H1 (cell line): ENCODE data around the gene RAB35. TPM values are rescaled to one million over a fixed set of nuclear protein-coding genes. Genes with fewer than 3 reads are reported as not detected.

Experiments
- CTCF ChIA-PET: fragments of 300-600 bp; sonication (Branson Sonifier 250); formaldehyde crosslinking; loops from one replicate; lab custom pipeline; 2021; ENCODE audit not compliant: partially characterized antibody; lab: Charles Lee
- POLR2A ChIA-PET: fragments of 300-600 bp; sonication (Branson Sonifier 250); formaldehyde crosslinking; loops from one replicate; lab custom pipeline; 2021; ENCODE audit warnings: inconsistent platforms; ENCODE audit not compliant: partially characterized antibody; lab: Charles Lee
- DNase-seq, 2 experiments: peaks; one replicate each; pipeline versions ENCODE4 v3.0.0 to v3.0.0-alpha.2; 2010 to 2022; ENCODE audit warnings: low spot score in 2 of 2, low read depth in 1 of 2, mixed read lengths in 1 of 2
- FAIRE-seq: peaks from 2 replicates; lab custom pipeline; 2011; peaks lifted over from hg19 to GRCh38; lab: Jason Lieb, UNC
- H2AFZ ChIP-seq: 2 replicates; pipeline ENCODE4 v1.8.1; 2012; ENCODE audit warnings: low read length, inconsistent platforms
- H2AK5ac ChIP-seq: 2 replicates; pipeline ENCODE4 v1.6.1; 2013; ENCODE audit warnings: low read depth, low read length
- H2BK120ac ChIP-seq: replicated peaks from 2 replicates; pipeline ENCODE3; 2013; ENCODE audit warnings: low read depth, low read length, inconsistent platforms
- H2BK12ac ChIP-seq: 2 replicates; pipeline ENCODE4 v1.6.1; 2013; ENCODE audit warnings: low read depth, low read length
- H2BK15ac ChIP-seq: 2 replicates; pipeline ENCODE4 v1.6.1; 2013; ENCODE audit warnings: low read length
- H2BK20ac ChIP-seq: 2 replicates; pipeline ENCODE4 v1.6.1; 2013; ENCODE audit warnings: low read length
- H2BK5ac ChIP-seq: 2 replicates; pipeline ENCODE4 v1.6.1; 2013; ENCODE audit warnings: low read depth, low read length
- H3K14ac ChIP-seq: 2 replicates; pipeline ENCODE4 v1.6.1; 2013; ENCODE audit warnings: inconsistent platforms; ENCODE audit not compliant: insufficient read length
- H3K18ac ChIP-seq: 2 replicates; pipeline ENCODE4 v1.6.1; 2013; ENCODE audit warnings: low read length; ENCODE audit errors: extremely low read depth
- H3K23ac ChIP-seq: 2 replicates; pipeline ENCODE4 v1.6.1; 2013; ENCODE audit warnings: inconsistent platforms; ENCODE audit not compliant: insufficient read length
- H3K23me2 ChIP-seq: 2 replicates; pipeline ENCODE4 v1.6.1; 2013; ENCODE audit warnings: low read depth, low read length
- H3K27ac ChIP-seq: 2 replicates; pipeline ENCODE4 v1.6.1; 2011; ENCODE audit warnings: low read depth, low read length, inconsistent platforms
- H3K27me3 ChIP-seq, 4 experiments: replicated peaks in 1 of 4; 1 replicate in 1 of 4; 2 replicates in 3 of 4; pipeline versions ENCODE4 v1.6.1 to v1.8.1; 2011 to 2013; ENCODE audit warnings: low read length in 3 of 4, mild to moderate bottlenecking in 3 of 4, inconsistent platforms in 2 of 4, mixed read lengths in 2 of 4, moderate library complexity in 1 of 4; ENCODE audit not compliant: control insufficient read depth in 3 of 4, insufficient read depth in 3 of 4; ENCODE audit errors: extremely low read depth in 1 of 4
- H3K36me3 ChIP-seq, 4 experiments: 2 replicates each; pipeline versions ENCODE4 v1.6.1 to v1.8.1; 2011 to 2013; ENCODE audit warnings: mild to moderate bottlenecking in 4 of 4, low read length in 3 of 4, moderate library complexity in 2 of 4, control low read depth in 1 of 4, inconsistent platforms in 1 of 4; ENCODE audit not compliant: insufficient read depth in 4 of 4, control insufficient read depth in 2 of 4
- H3K4ac ChIP-seq: replicated peaks from 2 replicates; pipeline ENCODE3; 2013; ENCODE audit warnings: low read length, low read depth, mixed read lengths, inconsistent platforms; ENCODE audit not compliant: insufficient read length
- H3K4me1 ChIP-seq, 4 experiments: replicated peaks in 1 of 4; 1 replicate in 1 of 4; 2 replicates in 3 of 4; pipeline versions ENCODE4 v1.6.1 to v1.8.1; 2011 to 2013; ENCODE audit warnings: low read length in 3 of 4, inconsistent platforms in 2 of 4, mixed read lengths in 1 of 4; ENCODE audit not compliant: insufficient read depth in 4 of 4, control insufficient read depth in 3 of 4
- H3K4me2 ChIP-seq, 2 experiments: 2 replicates each; pipeline versions ENCODE4 v1.6.1 to v1.8.1; 2011 to 2013; ENCODE audit warnings: low read depth in 2 of 2, low read length in 2 of 2, control low read depth in 1 of 2, inconsistent platforms in 1 of 2, mild to moderate bottlenecking in 1 of 2; ENCODE audit not compliant: insufficient read depth in 1 of 2
- H3K4me3 ChIP-seq, 4 experiments: fragments of 200-600, 300-600 bp in 1 of 4; sonication (generic), shearing (Covaris generic), sonication (Bioruptor Twin) in 1 of 4; 2 replicates each; pipeline versions ENCODE4 v1.5.1 to v1.8.1; 2011 to 2016; ENCODE audit warnings: low read length in 4 of 4, low read depth in 3 of 4, control low read depth in 2 of 4, inconsistent platforms in 2 of 4, mild to moderate bottlenecking in 2 of 4, mixed read lengths in 1 of 4, moderate library complexity in 1 of 4; ENCODE audit not compliant: insufficient read depth in 2 of 4; ENCODE audit errors: extremely low read depth in 1 of 4
- H3K56ac ChIP-seq: replicated peaks from 2 replicates; pipeline ENCODE3; 2013; ENCODE audit warnings: low read depth, mild to moderate bottlenecking, mixed read lengths, low read length, inconsistent platforms; ENCODE audit not compliant: insufficient read length
- H3K79me1 ChIP-seq: 2 replicates; pipeline ENCODE4 v1.6.1; 2013; ENCODE audit warnings: low read depth, low read length, control low read depth
- H3K79me2 ChIP-seq, 2 experiments: 2 replicates each; pipeline versions ENCODE4 v1.6.1 to v1.8.1; 2012 to 2013; ENCODE audit warnings: low read length in 2 of 2, mild to moderate bottlenecking in 2 of 2, inconsistent platforms in 1 of 2; ENCODE audit not compliant: insufficient read depth in 2 of 2, control insufficient read depth in 1 of 2
- H3K9ac ChIP-seq, 4 experiments: replicated peaks in 1 of 4; 1 replicate in 1 of 4; 2 replicates in 3 of 4; pipeline versions ENCODE4 v1.6.1 to v1.8.1; 2011 to 2013; ENCODE audit warnings: low read depth in 3 of 4, low read length in 3 of 4, control low read depth in 2 of 4, mild to moderate bottlenecking in 2 of 4, moderate library complexity in 2 of 4, inconsistent platforms in 1 of 4; ENCODE audit errors: extremely low read depth in 1 of 4
- H3K9me3 ChIP-seq, 2 experiments: 2 replicates each; pipeline versions ENCODE4 v1.6.1 to v1.8.1; 2012 to 2013; ENCODE audit warnings: mild to moderate bottlenecking in 2 of 2, moderate library complexity in 2 of 2, control low read depth in 1 of 2, inconsistent platforms in 1 of 2, low read depth in 1 of 2, low read length in 1 of 2, mixed read lengths in 1 of 2; ENCODE audit not compliant: insufficient read depth in 2 of 2
- H4K20me1 ChIP-seq, 2 experiments: replicated peaks in 1 of 2; 2 replicates each; pipeline versions ENCODE3 to v1.8.1; 2011 to 2013; ENCODE audit warnings: inconsistent platforms in 2 of 2, low read length in 2 of 2, mild to moderate bottlenecking in 1 of 2; ENCODE audit not compliant: insufficient read depth in 2 of 2, control insufficient read depth in 1 of 2
- H4K5ac ChIP-seq: 2 replicates; pipeline ENCODE4 v1.6.1; 2013; ENCODE audit warnings: low read length, low read depth, mixed read lengths, inconsistent platforms; ENCODE audit not compliant: insufficient read length
- H4K8ac ChIP-seq: 2 replicates; pipeline ENCODE4 v1.8.0; 2013; ENCODE audit warnings: mild to moderate bottlenecking, moderate library complexity, low read length, inconsistent platforms; ENCODE audit not compliant: insufficient read depth; ENCODE audit errors: extremely low read depth
- H4K91ac ChIP-seq: replicated peaks from 2 replicates; pipeline ENCODE3; 2013; ENCODE audit warnings: low read length, mixed read lengths, inconsistent platforms; ENCODE audit not compliant: insufficient read length
- BACH1 ChIP-seq: IDR thresholded peaks from 2 replicates; pipeline ENCODE4 v1.6.1; 2012; ENCODE audit warnings: low read length, improper control_type of control experiment
- CEBPB ChIP-seq: IDR thresholded peaks from 2 replicates; pipeline ENCODE4 v1.6.1; 2012; ENCODE audit warnings: low read depth, low read length
- CHD1 ChIP-seq: IDR thresholded peaks from 2 replicates; pipeline ENCODE4 v1.6.1; 2012; ENCODE audit warnings: low read depth, low read length, improper control_type of control experiment
- FOSL1 ChIP-seq: IDR thresholded peaks from 2 replicates; pipeline ENCODE4 v1.6.1; 2011; ENCODE audit warnings: mild to moderate bottlenecking, low read depth, low read length, moderate library complexity; ENCODE audit not compliant: insufficient read depth
- GTF2F1 ChIP-seq: IDR thresholded peaks from 2 replicates; pipeline ENCODE4 v1.6.1; 2012; ENCODE audit warnings: low read depth, low read length, improper control_type of control experiment, borderline replicate concordance
- SIN3A ChIP-seq, 2 experiments: IDR thresholded peaks in 1 of 2; conservative IDR thresholded peaks in 1 of 2; 2 replicates each; pipeline ENCODE4 v1.6.1; 2011 to 2012; ENCODE audit warnings: low read length in 2 of 2, improper control_type of control experiment in 1 of 2, low read depth in 1 of 2, mild to moderate bottlenecking in 1 of 2
- SP1 ChIP-seq: IDR thresholded peaks from 2 replicates; pipeline ENCODE4 v1.6.1; 2011; ENCODE audit warnings: low read depth, low read length
- TAF1 ChIP-seq: IDR thresholded peaks from 2 replicates; pipeline ENCODE4 v1.6.1; 2011; ENCODE audit warnings: mild to moderate bottlenecking, low read depth, low read length
- TCF12 ChIP-seq: IDR thresholded peaks from 2 replicates; pipeline ENCODE4 v1.6.1; 2011; ENCODE audit warnings: low read depth, mild to moderate bottlenecking, low read length
- TEAD4 ChIP-seq: IDR thresholded peaks from 2 replicates; pipeline ENCODE4 v1.6.1; 2012; ENCODE audit warnings: low read depth, low read length, inconsistent platforms, mixed read lengths
- ZNF274 ChIP-seq: IDR thresholded peaks from 2 replicates; pipeline ENCODE4 v1.7.0; 2012; ENCODE audit warnings: low read length, borderline replicate concordance; ENCODE audit errors: extremely low read depth
- WGBS, 2 experiments: shearing (Covaris generic) in 1 of 2; methylation state at CpG; one replicate each; pipeline versions ENCODE4 v1.1.6 to v1.1.7; 2013 to 2015; ENCODE audit warnings: low lambda C conversion rate in 2 of 2, mixed read lengths in 2 of 2, inconsistent platforms in 1 of 2, low coverage in 1 of 2, missing lambda C conversion rate in 1 of 2; ENCODE audit not compliant: insufficient replicate concordance in 2 of 2, insufficient coverage in 1 of 2, insufficient read length in 1 of 2; ENCODE audit errors: extremely low coverage in 1 of 2, missing lambda C conversion rate in 1 of 2; 5-methylcytosine and 5-hydroxymethylcytosine counted together
- polyA plus RNA-seq, 7 experiments: library from polyadenylated mRNA; depleted of rRNA in 3 of 7; stranded (reverse) in 5 of 7; unstranded in 2 of 7; fragments of >200 nt in 5 of 7; fragments of 200-250 nt in 2 of 7; gene quantifications; 1 replicate in 5 of 7; 2 replicates in 1 of 7; 4 replicates in 1 of 7; pipeline versions ENCODE4 v1.2.1 to v1.2.3, GENCODE V29; 2011 to 2013; ENCODE audit warnings: missing spikeins in 2 of 7, mixed read lengths in 2 of 7
- total RNA-seq: library from RNA; stranded (reverse); fragmentation: NEBNext Ultra II Directional; extraction: Animal tissue kit (Norgen Biotek cat#: 25700); gene quantifications from 2 replicates; pipeline ENCODE4 v1.2.1, GENCODE V29; 2021

Gene RAB35
- total and polyA plus RNA-seq, 2 of the 8 experiments (the other 6 are each of a cell fraction or from before 2014, with no cell fraction given): 33.4 to 39.0 TPM

- Histone ChIP-seq H3K79me1 (peaks cover 21% of the 10 kb centered on the region), H3K14ac (no peak overlapping the region), H4K91ac (no peak overlapping the region), H3K23ac (no peak overlapping the region), H3K4me2 (peak overlapping the region; percentile 75 to 90), H3K23me2 (peaks cover 9% of the 10 kb centered on the region), H3K4me1 (peaks cover 5 to 14% (median 9%) of the 10 kb centered on the region in 4 experiments; a peak in 6 of 7 replicates), H2AFZ (no peak overlapping the region), H3K4me3 (peak overlapping the region; percentile 63 to 93 (median 89)), H2BK5ac (peak overlapping the region; percentile 90; the same call in 1 of the 2 replicates), H4K5ac (peak overlapping the region; percentile 96), H3K27me3 (no peaks in the 10 kb centered on the region), H3K4ac (peak overlapping the region; percentile 59), H4K20me1 (peaks cover 3 to 6% of the 10 kb centered on the region in 2 experiments), H2BK120ac (peak overlapping the region; percentile 48), H3K36me3 (peaks cover 0 to 4% (median 2%) of the 10 kb centered on the region in 4 experiments; a peak in 2 of 8 replicates), H2BK20ac (no peak overlapping the region), H3K27ac (no peak overlapping the region; the same call in 1 of the 2 replicates), H2BK15ac (no peak overlapping the region; the same call in 1 of the 2 replicates), H3K9ac (peak overlapping the region; percentile 61 to 77 (median 70)), H3K18ac (peak overlapping the region; percentile 93), H4K8ac (peak overlapping the region; percentile 25), H2BK12ac (0 out of 2 replicates have a peak overlapping the region, but pooled peaks have one; percentile 39), H3K56ac (peak overlapping the region; percentile 60), H3K9me3 (no peaks in the 10 kb centered on the region), H3K79me2 (peaks cover 0 to 45% of the 10 kb centered on the region in 2 experiments; a peak in 3 of 4 replicates), H2AK5ac (no peak overlapping the region)
- DNase-seq (peak; percentile 85 to 99), FAIRE-seq (no peak)
- POLR2A ChIA-PET: interaction anchor here (0.6 to 16.6 kb wide), 24 partner anchors 8 to 1966 kb away, joined by 3 to 266 read pairs (median 4); partner anchors contain the start of genes BICDL1, GCN1, RNU4-1 and RNU4-2
- 1% methylated on average over 53 of the region's 91 CpGs; no CpG with 5 or more reads in 1 of the 2 experiments for WGBS, 2 experiments
- CTCF ChIA-PET: interaction anchor here (1.0 to 3.6 kb wide), 7 partner anchors 9 to 148 kb away, joined by 3 to 12 read pairs (median 4); partner anchors contain the start of gene PXN
- TF ChIP-seq FOSL1 (no peak), CEBPB (no peak), TEAD4 (no peak), SP1 (no peak), CHD1 (no peak), ZNF274 (no peak), SIN3A (conservative IDR thresholded peaks at IDR 0.05 in 1 of 2, IDR thresholded peaks at IDR 0.05 in 1 of 2; ENCODE audit: low read depth in 1 of 2, low read length in 2 of 2) (peak; percentile 69 to 89; a peak in 3 of 4 replicates), TAF1 (peak; percentile 17; the same call in 1 of the 2 replicates), GTF2F1 (no peak), TCF12 (no peak), BACH1 (no peak; the same call in 1 of the 2 replicates)
These were observed 469 bp upstream of the RAB35 start for GRCh38 chr12:120116792-120117651.
